H9 (cell line): ENCODE measurements around the gene NID1. TPM values are rescaled to one million over a fixed set of nuclear protein-coding genes. Genes with fewer than 3 reads are reported as not detected.

Experiments
- DNase-seq: peaks from one replicate; pipeline ENCODE4 v3.0.0-alpha.2; 2017
- H2AFZ ChIP-seq: one replicate; pipeline ENCODE4 v1.6.1; 2013; ENCODE audit warnings: mild to moderate bottlenecking, low read length, control low read depth, moderate library complexity
- H2AK5ac ChIP-seq: 2 replicates; pipeline ENCODE4 v1.6.1; 2013; ENCODE audit warnings: low read length, control low read depth, mixed read lengths; ENCODE audit not compliant: insufficient read length
- H2BK120ac ChIP-seq: one replicate; pipeline ENCODE4 v1.6.1; 2013; ENCODE audit warnings: low read depth, mild to moderate bottlenecking, low read length, control low read depth, inconsistent platforms; ENCODE audit not compliant: poor library complexity, severe bottlenecking
- H2BK12ac ChIP-seq: 2 replicates; pipeline ENCODE4 v1.6.1; 2013; ENCODE audit warnings: low read length, control low read depth, mixed read lengths, low read depth; ENCODE audit not compliant: insufficient read length
- H2BK15ac ChIP-seq: 2 replicates; pipeline ENCODE4 v1.6.1; 2013; ENCODE audit warnings: low read depth, low read length, control low read depth
- H2BK20ac ChIP-seq: one replicate; pipeline ENCODE4 v1.6.1; 2013; ENCODE audit warnings: low read depth, mild to moderate bottlenecking, low read length, control low read depth, inconsistent platforms; ENCODE audit not compliant: poor library complexity, severe bottlenecking
- H2BK5ac ChIP-seq: 2 replicates; pipeline ENCODE4 v1.6.1; 2013; ENCODE audit warnings: low read length, control low read depth, mixed read lengths; ENCODE audit not compliant: insufficient read length
- H3K14ac ChIP-seq: 2 replicates; pipeline ENCODE4 v1.6.1; 2013; ENCODE audit warnings: low read length, control low read depth; ENCODE audit not compliant: insufficient read depth
- H3K18ac ChIP-seq: 2 replicates; pipeline ENCODE4 v1.6.1; 2013; ENCODE audit warnings: low read depth, mild to moderate bottlenecking, mixed read lengths, low read length, control low read depth; ENCODE audit not compliant: insufficient read length
- H3K23ac ChIP-seq: 2 replicates; pipeline ENCODE4 v1.6.1; 2013; ENCODE audit warnings: low read length, control low read depth, mixed read lengths, low read depth; ENCODE audit not compliant: insufficient read length
- H3K23me2 ChIP-seq: 2 replicates; pipeline ENCODE4 v1.6.1; 2013; ENCODE audit warnings: low read depth, mild to moderate bottlenecking, mixed read lengths, low read length, control low read depth; ENCODE audit not compliant: insufficient read length, poor library complexity, severe bottlenecking
- H3K27ac ChIP-seq: 2 replicates; pipeline ENCODE4 v1.5.1; 2013; ENCODE audit warnings: low read length, control low read depth, mixed read lengths, low read depth; ENCODE audit not compliant: insufficient read length
- H3K27me3 ChIP-seq: 2 replicates; pipeline ENCODE4 v1.6.1; 2013; ENCODE audit warnings: low read length, control low read depth, inconsistent platforms; ENCODE audit not compliant: insufficient read depth
- H3K4ac ChIP-seq: 2 replicates; pipeline ENCODE4 v1.6.1; 2013; ENCODE audit warnings: low read depth, mild to moderate bottlenecking, control low read depth, inconsistent platforms, low read length, moderate library complexity
- H3K4me1 ChIP-seq: 2 replicates; pipeline ENCODE4 v1.6.1; 2013; ENCODE audit warnings: low read length, control low read depth, inconsistent platforms; ENCODE audit not compliant: insufficient read depth
- H3K4me2 ChIP-seq: 2 replicates; pipeline ENCODE4 v1.6.1; 2013; ENCODE audit warnings: low read length, control low read depth, mixed read lengths; ENCODE audit not compliant: insufficient read length, insufficient read depth
- H3K56ac ChIP-seq: 2 replicates; pipeline ENCODE4 v1.6.1; 2013; ENCODE audit warnings: low read depth, mild to moderate bottlenecking, mixed read lengths, low read length, control low read depth; ENCODE audit not compliant: insufficient read length
- H3K79me1 ChIP-seq: 2 replicates; pipeline ENCODE4 v1.6.1; 2013; ENCODE audit warnings: low read depth, mild to moderate bottlenecking, moderate library complexity, low read length, control low read depth, inconsistent platforms; ENCODE audit not compliant: insufficient read depth, poor library complexity, severe bottlenecking
- H3K79me2 ChIP-seq: 2 replicates; pipeline ENCODE4 v1.6.1; 2013; ENCODE audit warnings: low read length, control low read depth, inconsistent platforms; ENCODE audit not compliant: insufficient read depth
- H3K9ac ChIP-seq: 2 replicates; pipeline ENCODE4 v1.6.1; 2013; ENCODE audit warnings: low read length, control low read depth, mixed read lengths; ENCODE audit not compliant: insufficient read length; ENCODE audit errors: extremely low read depth
- H3K9me3 ChIP-seq: one replicate; pipeline ENCODE4 v1.6.1; 2013; ENCODE audit warnings: low read depth, low read length, inconsistent platforms; ENCODE audit not compliant: control insufficient read depth
- H3T11ph ChIP-seq: one replicate; pipeline ENCODE4 v1.6.1; 2013; ENCODE audit warnings: mild to moderate bottlenecking, low read length, control low read depth, inconsistent platforms
- H4K20me1 ChIP-seq: one replicate; pipeline ENCODE4 v1.6.1; 2013; ENCODE audit not compliant: control insufficient read depth, insufficient read length, insufficient read depth
- H4K5ac ChIP-seq: 2 replicates; pipeline ENCODE4 v1.6.1; 2013; ENCODE audit warnings: low read depth, mild to moderate bottlenecking, mixed read lengths, low read length, control low read depth; ENCODE audit not compliant: insufficient read length
- H4K8ac ChIP-seq: replicated peaks from 2 replicates; pipeline ENCODE4 v1.6.1; 2013; ENCODE audit warnings: low read length, control low read depth, mixed read lengths, low read depth; ENCODE audit not compliant: insufficient read length
- H4K91ac ChIP-seq: 2 replicates; pipeline ENCODE4 v1.6.1; 2013; ENCODE audit warnings: low read depth, mild to moderate bottlenecking, moderate library complexity, mixed read lengths, low read length, control low read depth; ENCODE audit not compliant: insufficient read length
- H3K27ac Mint-ChIP-seq, 3 experiments: 2 replicates in 2 of 3; 3 replicates in 1 of 3; pipeline ENCODE4 v1.8.0; 2020 to 2021; ENCODE audit warnings: mixed read lengths in 3 of 3, mild to moderate bottlenecking in 1 of 3, moderate library complexity in 1 of 3
- H3K27me3 Mint-ChIP-seq: 2 replicates; pipeline ENCODE4 v1.8.0; 2021; ENCODE audit warnings: low read depth, mild to moderate bottlenecking, moderate library complexity, mixed read lengths
- H3K36me3 Mint-ChIP-seq, 3 experiments: 2 replicates in 2 of 3; 3 replicates in 1 of 3; pipeline ENCODE4 v1.8.0; 2020 to 2021; ENCODE audit warnings: low read depth in 3 of 3, mixed read lengths in 3 of 3; ENCODE audit not compliant: insufficient read depth in 1 of 3
- H3K4me1 Mint-ChIP-seq, 2 experiments: 2 replicates each; pipeline ENCODE4 v1.8.0; 2020; ENCODE audit warnings: mixed read lengths in 2 of 2
- H3K4me3 Mint-ChIP-seq, 2 experiments: 2 replicates in 1 of 2; 3 replicates in 1 of 2; pipeline ENCODE4 v1.8.0; 2020 to 2021; ENCODE audit warnings: mild to moderate bottlenecking in 2 of 2, mixed read lengths in 2 of 2, moderate library complexity in 1 of 2
- H3K9me3 Mint-ChIP-seq, 2 experiments: 2 replicates in 1 of 2; 3 replicates in 1 of 2; pipeline ENCODE4 v1.8.0; 2020; ENCODE audit warnings: mild to moderate bottlenecking in 2 of 2, mixed read lengths in 2 of 2, moderate library complexity in 1 of 2
- CTCF ChIP-seq: fragments of 200-600 bp; sonication (generic); conservative IDR thresholded peaks from 3 replicates; pipeline ENCODE4 v1.8.0; 2021; ENCODE audit warnings: antibody characterized with exemption, mild to moderate bottlenecking
- WGBS: extraction: QIAGEN DNeasy Blood & Tissue Kit; methylation state at CpG from one replicate; pipeline ENCODE4 v1.1.7; 2013; ENCODE audit warnings: missing lambda C conversion rate, low lambda C conversion rate, mixed read lengths; ENCODE audit not compliant: insufficient read length; ENCODE audit errors: extremely low coverage; 5-methylcytosine and 5-hydroxymethylcytosine counted together
- total RNA-seq: library from RNA; stranded (reverse); gene quantifications from 2 replicates; pipeline ENCODE4 v1.2.1, GENCODE V29; 2021

Gene NID1
- total RNA-seq, 1 experiment from 2014 or later, result 28.5 TPM

GRCh38 chr1:236066828-236067386, 2.0 kb upstream of the NID1 start:
- no peak overlapping the region for H2AFZ ChIP-seq
- H3K27me3 Mint-ChIP-seq, result peaks cover 43% of the 10 kb centered on the region
- H2BK120ac ChIP-seq, result no peak overlapping the region
- no peaks in the 10 kb centered on the region for H3K9me3 ChIP-seq
- no peak overlapping the region for H2AK5ac ChIP-seq
- no peak overlapping the region for H3K14ac ChIP-seq
- no peak overlapping the region for H4K5ac ChIP-seq
- no peak overlapping the region for H4K8ac ChIP-seq
- peaks cover 9% of the 10 kb centered on the region for H3K23me2 ChIP-seq
- no peak overlapping the region for H2BK12ac ChIP-seq
- no peak overlapping the region for H3K18ac ChIP-seq
- no peak overlapping the region; a peak in 1 of 7 replicates for H3K27ac Mint-ChIP-seq
- no peak overlapping the region for H2BK15ac ChIP-seq
- no peaks in the 10 kb centered on the region for H4K20me1 ChIP-seq
- H2BK5ac ChIP-seq, result no peak overlapping the region
- H3T11ph ChIP-seq, result no peak overlapping the region
- no CpG with 5 or more reads among the region's 6 CpGs for WGBS
- peaks cover 6 to 8% of the 10 kb centered on the region in 2 experiments; a peak in 4 of 5 replicates for H3K9me3 Mint-ChIP-seq
- H2BK20ac ChIP-seq, result no peak overlapping the region
- H3K27ac ChIP-seq, result no peak overlapping the region
- no peak overlapping the region; a peak in 1 of 5 replicates for H3K4me3 Mint-ChIP-seq
- DNase-seq, result no peak
- no peak overlapping the region for H3K56ac ChIP-seq
- no peak overlapping the region for H3K4ac ChIP-seq
- H3K4me1 ChIP-seq, result 0 out of 2 replicates have a peak, but pooled peaks cover 3% of the 10 kb centered on the region
- peaks cover 5% of the 10 kb centered on the region; the same call in 1 of the 2 replicates for H3K27me3 ChIP-seq
- H4K91ac ChIP-seq, result no peak overlapping the region
- no peak overlapping the region for H3K23ac ChIP-seq
- no peaks in the 10 kb centered on the region for H3K79me1 ChIP-seq
- peaks cover 8 to 17% of the 10 kb centered on the region in 2 experiments for H3K4me1 Mint-ChIP-seq
- H3K9ac ChIP-seq, result no peak overlapping the region
- H3K79me2 ChIP-seq, result no peaks in the 10 kb centered on the region
- no peak for TF ChIP-seq CTCF
- peaks cover 0 to 3% (median 3%) of the 10 kb centered on the region in 3 experiments; a peak in 3 of 7 replicates for H3K36me3 Mint-ChIP-seq
- no peak overlapping the region for H3K4me2 ChIP-seq
